Measurements from ENCODE around the gene HOXB2.

GRCh38 chr17:48545539-48545938, 630 bp upstream of the HOXB2 start:
- TF ChIP-seq CTCF (IDR thresholded peaks at IDR 0.05) (no peak), ZNF121 (CRISPR knock-in tag; IDR thresholded peaks at IDR 0.05) (no peak), NR2C2 (CRISPR knock-in tag; IDR thresholded peaks at IDR 0.05) (no peak), ESRRA (CRISPR knock-in tag; IDR thresholded peaks at IDR 0.05; ENCODE audit: borderline replicate concordance) (no peak), CBFB (CRISPR knock-in tag; IDR thresholded peaks at IDR 0.05; ENCODE audit: low read depth) (no peak)
- TF ChIP-seq, protein P1, sequence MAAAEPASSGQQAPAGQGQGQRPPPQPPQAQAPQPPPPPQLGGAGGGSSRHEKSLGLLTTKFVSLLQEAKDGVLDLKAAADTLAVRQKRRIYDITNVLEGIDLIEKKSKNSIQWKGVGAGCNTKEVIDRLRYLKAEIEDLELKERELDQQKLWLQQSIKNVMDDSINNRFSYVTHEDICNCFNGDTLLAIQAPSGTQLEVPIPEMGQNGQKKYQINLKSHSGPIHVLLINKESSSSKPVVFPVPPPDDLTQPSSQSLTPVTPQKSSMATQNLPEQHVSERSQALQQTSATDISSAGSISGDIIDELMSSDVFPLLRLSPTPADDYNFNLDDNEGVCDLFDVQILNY (CRISPR knock-in tag; IDR thresholded peaks at IDR 0.05): no peak

Measured in WTC11 (cell line).